DMS79 treated with DMSO at 0.1 percent for 48 hours (cell line): ENCODE data around the gene CHP1.
"Not testable (repeated sequence)": the region's sequence is repeated elsewhere in the genome, so short reads cannot be mapped to it uniquely, and the experiment has no call there.

Experiments used
- DNase-seq: peaks from one replicate; lab custom pipeline; 2025; lab: John Stamatoyannopoulos, UW

CHP1 gene

GRCh38 chr15:41292521-41292920 lies 61.5 kb downstream of the CHP1 start:
- no peak for DNase-seq

GRCh38 chr15:41301139-41301538 lies 70.1 kb downstream of the CHP1 start:
- DNase-seq, result not testable (repeated sequence)

- no peak for DNase-seq
Measured at GRCh38 chr15:41301587-41301986, 70.5 kb downstream of the CHP1 start.

- DNase-seq, result no peak
Measured at GRCh38 chr15:41304149-41304770, 73.2 kb downstream of the CHP1 start.

- no peak for DNase-seq
Measured at GRCh38 chr15:41307679-41308078, 76.6 kb downstream of the CHP1 start.

- no peak for DNase-seq
Measured at GRCh38 chr15:41309226-41309905, 78.3 kb downstream of the CHP1 start.

GRCh38 chr15:41320805-41321330 lies 89.8 kb downstream of the CHP1 start:
- DNase-seq, result not testable (repeated sequence)

GRCh38 chr15:41323611-41324010 lies 92.5 kb downstream of the CHP1 start:
- no peak for DNase-seq

GRCh38 chr15:41331281-41331680 lies 100.2 kb downstream of the CHP1 start:
- DNase-seq, result no peak
